Colonic mucosa (tissue), 4 donors: Measurements from ENCODE around the gene SUPT3H. TPM values are rescaled to one million over a fixed set of nuclear protein-coding genes. Genes with fewer than 3 reads are reported as not detected.

ENCODE experiments used
- DNase-seq: peaks from one replicate; pipeline ENCODE4 v3.0.0-alpha.2; 2020
- H3K27ac ChIP-seq: fragments of 200-600 bp; one replicate; pipeline ENCODE4 v1.8.0; 2021
- H3K27me3 ChIP-seq: fragments of 200-600 bp; one replicate; pipeline ENCODE4 v1.8.0; 2021
- H3K36me3 ChIP-seq: fragments of 200-600 bp; one replicate; pipeline ENCODE4 v1.8.0; 2021
- H3K4me1 ChIP-seq: fragments of 200-600 bp; one replicate; pipeline ENCODE4 v1.8.0; 2021; ENCODE audit warnings: mild to moderate bottlenecking
- H3K4me3 ChIP-seq: fragments of 200-600 bp; one replicate; pipeline ENCODE4 v1.8.0; 2021
- H3K9ac ChIP-seq, 2 donors: one replicate each; pipeline ENCODE4 v1.7.0; 2013; ENCODE audit warnings: control low read depth in 2 of 2, low read depth in 2 of 2, low read length in 2 of 2
- H3K9me3 ChIP-seq: fragments of 200-600 bp; one replicate; pipeline ENCODE4 v1.8.0; 2021
- intact Hi-C: fragments of 100-400 bp; cut with DNase I; formaldehyde crosslinking; loops from one replicate; pipeline ENCODE4 v1.14.1; 2022
- total RNA-seq, 2 donors: library from RNA; stranded (reverse); fragmentation: NEBNext Ultra II Directional in 1 of 2; extraction: Animal tissue kit (Norgen Biotek cat#: 25700) in 1 of 2; gene quantifications; one replicate each; pipeline ENCODE4 v1.2.1, GENCODE V29; 2021
- TF ChIP-seq, protein P1 (sequence below): fragments of 200-600 bp; IDR thresholded peaks from one replicate; pipeline ENCODE4 v1.8.0; 2022; ENCODE audit warnings: antibody characterized with exemption, mild to moderate bottlenecking
- donor health status: healthy.
- donor health status: DM: no; HTN: no; CAD: no.
- donor health status: DM: no; HTN: no; CAD: no.

The SUPT3H gene
- total RNA-seq, 2 donors from 2014 or later: 3.4 to 4.1 TPM

GRCh38 chr6:45351076-45351475 lies 26.7 kb downstream of the SUPT3H start:
- Histone ChIP-seq H3K9ac (no peak overlapping the region), H3K36me3 (no peaks in the 10 kb centered on the region), H3K4me1 (no peaks in the 10 kb centered on the region), H3K4me3 (no peak overlapping the region), H3K27ac (no peak overlapping the region), H3K27me3 (no peaks in the 10 kb centered on the region), H3K9me3 (no peaks in the 10 kb centered on the region)
- DNase-seq: no peak
- intact Hi-C loops: no loop called here
- TF ChIP-seq, protein P1, sequence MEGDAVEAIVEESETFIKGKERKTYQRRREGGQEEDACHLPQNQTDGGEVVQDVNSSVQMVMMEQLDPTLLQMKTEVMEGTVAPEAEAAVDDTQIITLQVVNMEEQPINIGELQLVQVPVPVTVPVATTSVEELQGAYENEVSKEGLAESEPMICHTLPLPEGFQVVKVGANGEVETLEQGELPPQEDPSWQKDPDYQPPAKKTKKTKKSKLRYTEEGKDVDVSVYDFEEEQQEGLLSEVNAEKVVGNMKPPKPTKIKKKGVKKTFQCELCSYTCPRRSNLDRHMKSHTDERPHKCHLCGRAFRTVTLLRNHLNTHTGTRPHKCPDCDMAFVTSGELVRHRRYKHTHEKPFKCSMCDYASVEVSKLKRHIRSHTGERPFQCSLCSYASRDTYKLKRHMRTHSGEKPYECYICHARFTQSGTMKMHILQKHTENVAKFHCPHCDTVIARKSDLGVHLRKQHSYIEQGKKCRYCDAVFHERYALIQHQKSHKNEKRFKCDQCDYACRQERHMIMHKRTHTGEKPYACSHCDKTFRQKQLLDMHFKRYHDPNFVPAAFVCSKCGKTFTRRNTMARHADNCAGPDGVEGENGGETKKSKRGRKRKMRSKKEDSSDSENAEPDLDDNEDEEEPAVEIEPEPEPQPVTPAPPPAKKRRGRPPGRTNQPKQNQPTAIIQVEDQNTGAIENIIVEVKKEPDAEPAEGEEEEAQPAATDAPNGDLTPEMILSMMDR: no peak

GRCh38 chr6:45350186-45350710 lies 27.5 kb downstream of the SUPT3H start:
- no peaks in the 10 kb centered on the region for H3K36me3 ChIP-seq
- H3K9ac ChIP-seq: no peak overlapping the region
- no peaks in the 10 kb centered on the region for H3K9me3 ChIP-seq
- no peaks in the 10 kb centered on the region for H3K4me1 ChIP-seq
- no peak overlapping the region for H3K4me3 ChIP-seq
- no peaks in the 10 kb centered on the region for H3K27me3 ChIP-seq
- DNase-seq: no peak
- intact Hi-C loops: no loop called here
- H3K27ac ChIP-seq: no peak overlapping the region
- TF ChIP-seq, protein P1: no peak

- H3K27ac ChIP-seq: no peak overlapping the region
- no peaks in the 10 kb centered on the region for H3K36me3 ChIP-seq
- no peaks in the 10 kb centered on the region for H3K27me3 ChIP-seq
- no peaks in the 10 kb centered on the region for H3K9me3 ChIP-seq
- H3K4me1 ChIP-seq: no peaks in the 10 kb centered on the region
- no peak overlapping the region for H3K9ac ChIP-seq
- DNase-seq: no peak
- TF ChIP-seq, protein P1: no peak
- intact Hi-C loops: no loop called here
- H3K4me3 ChIP-seq: no peak overlapping the region
Measured at GRCh38 chr6:45344900-45345299, 32.8 kb downstream of the SUPT3H start.

- no peak overlapping the region for H3K27ac ChIP-seq
- DNase-seq: no peak
- no peaks in the 10 kb centered on the region for H3K4me1 ChIP-seq
- H3K27me3 ChIP-seq: no peaks in the 10 kb centered on the region
- no peak overlapping the region for H3K4me3 ChIP-seq
- H3K9ac ChIP-seq: no peak overlapping the region
- TF ChIP-seq, protein P1: no peak
- no peaks in the 10 kb centered on the region for H3K9me3 ChIP-seq
- intact Hi-C loops: no loop called here
- H3K36me3 ChIP-seq: no peaks in the 10 kb centered on the region
Measured at GRCh38 chr6:45328523-45328922, 49.2 kb downstream of the SUPT3H start.

DNA sequence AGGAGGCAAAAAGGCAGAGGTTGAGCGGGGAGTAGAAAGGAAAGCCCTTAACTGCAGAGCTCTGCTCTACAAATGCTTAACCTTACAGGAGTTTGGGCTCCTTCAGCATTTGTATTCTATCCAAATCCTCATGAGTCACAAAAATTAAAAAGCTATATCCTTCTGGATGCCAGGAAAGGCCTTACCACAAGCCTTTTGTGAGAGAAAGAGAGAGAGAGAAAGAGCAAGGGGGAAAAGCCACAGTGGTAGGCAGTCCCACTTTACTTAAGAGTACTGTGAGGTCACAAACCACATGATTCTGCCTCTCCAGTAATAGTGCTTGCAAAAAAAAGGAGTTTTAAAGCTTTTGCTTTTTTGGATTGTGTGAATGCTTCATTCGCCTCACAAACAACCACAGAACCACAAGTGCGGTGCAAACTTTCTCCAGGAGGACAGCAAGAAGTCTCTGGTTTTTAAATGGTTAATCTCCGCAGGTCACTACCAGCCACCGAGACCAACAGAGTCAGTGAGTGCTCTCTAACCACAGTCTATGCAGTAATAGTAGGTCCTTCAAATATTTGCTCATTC lies 49.7 kb downstream of the SUPT3H start, which contains the start of gene RUNX2:
Gene RUNX2 (plus strand): TSS at position 375 of the 567 bp plus-strand sequence. CDS start 397 bp downstream, outside the sequence.
- no peaks in the 10 kb centered on the region for H3K4me1 ChIP-seq
- no peak within 1 kb of the TSS for H3K27ac ChIP-seq
- no peaks in the 10 kb centered on the region for H3K36me3 ChIP-seq
- no peak for DNase-seq
- TF ChIP-seq, protein P1: no peak
- H3K9ac ChIP-seq: no peak within 1 kb of the TSS
- H3K4me3 ChIP-seq: no peak within 1 kb of the TSS
- H3K27me3 ChIP-seq: no peaks in the 10 kb centered on the region
- intact Hi-C loops: no loop called here
- no peaks in the 10 kb centered on the region for H3K9me3 ChIP-seq
